ENCODE data around the gene KCNC1. TPM values are rescaled to one million over a fixed set of nuclear protein-coding genes. Genes with fewer than 3 reads are reported as not detected.

Gene KCNC1
- total RNA-seq, 4 donors from 2014 or later: not detected

- Histone ChIP-seq H3K27ac (no peak overlapping the region), H3K27me3 (no peaks in the 10 kb centered on the region), H3K9me3 (no peaks in the 10 kb centered on the region), H3K4me1 (no peaks in the 10 kb centered on the region), H3K36me3 (no peaks in the 10 kb centered on the region), H3K4me3 (no peak overlapping the region)
- no peak for DNase-seq (ENCODE audit: low spot score in 2 of 2)
- WGBS: 58% methylated on average over 19 of the region's 19 CpGs
- no peak for TF ChIP-seq EP300 (IDR thresholded peaks at IDR 0.05)
- TF ChIP-seq POLR2AphosphoS5 (IDR thresholded peaks at IDR 0.05): no peak
- no peak for TF ChIP-seq CTCF (IDR thresholded peaks at IDR 0.05)
- TF ChIP-seq POLR2A (IDR thresholded peaks at IDR 0.05): no peak
Observed at GRCh38 chr11:17764446-17765218, 30.1 kb downstream of the KCNC1 start.

GRCh38 chr11:17765356-17766072, 30.9 kb downstream of the KCNC1 start:
- H3K4me3 ChIP-seq: no peak overlapping the region
- H3K27ac ChIP-seq: no peak overlapping the region
- no peaks in the 10 kb centered on the region for H3K27me3 ChIP-seq
- 84% methylated on average over 13 of the region's 13 CpGs for WGBS
- no peaks in the 10 kb centered on the region for H3K36me3 ChIP-seq
- DNase-seq (ENCODE audit: low spot score in 2 of 2): no peak
- H3K9me3 ChIP-seq: no peaks in the 10 kb centered on the region
- no peaks in the 10 kb centered on the region for H3K4me1 ChIP-seq
- TF ChIP-seq POLR2A (IDR thresholded peaks at IDR 0.05) (no peak), POLR2AphosphoS5 (IDR thresholded peaks at IDR 0.05) (no peak), CTCF (IDR thresholded peaks at IDR 0.05) (no peak), EP300 (IDR thresholded peaks at IDR 0.05) (no peak)

- H3K9me3 ChIP-seq: no peaks in the 10 kb centered on the region
- DNase-seq (ENCODE audit: low spot score in 2 of 2): no peak
- no peak overlapping the region for H3K4me3 ChIP-seq
- whole genome bisulfite sequencing: 85% methylated on average over 8 of the region's 8 CpGs
- H3K4me1 ChIP-seq: no peaks in the 10 kb centered on the region
- no peak overlapping the region for H3K27ac ChIP-seq
- TF ChIP-seq POLR2A (IDR thresholded peaks at IDR 0.05) (no peak), EP300 (IDR thresholded peaks at IDR 0.05) (no peak), CTCF (IDR thresholded peaks at IDR 0.05) (no peak), POLR2AphosphoS5 (IDR thresholded peaks at IDR 0.05) (no peak)
- H3K27me3 ChIP-seq: no peaks in the 10 kb centered on the region
- no peaks in the 10 kb centered on the region for H3K36me3 ChIP-seq
Observed at GRCh38 chr11:17766073-17766359, 31.4 kb downstream of the KCNC1 start.

GRCh38 chr11:17766590-17766989, 32.0 kb downstream of the KCNC1 start:
- TF ChIP-seq CTCF (IDR thresholded peaks at IDR 0.05) (no peak), EP300 (IDR thresholded peaks at IDR 0.05) (no peak), POLR2AphosphoS5 (IDR thresholded peaks at IDR 0.05) (no peak), POLR2A (IDR thresholded peaks at IDR 0.05) (no peak)
- WGBS: 75% methylated on average over 5 of the region's 5 CpGs
- no peak overlapping the region for H3K27ac ChIP-seq

GRCh38 chr11:17767301-17767885, 32.8 kb downstream of the KCNC1 start:
- no peaks in the 10 kb centered on the region for H3K4me1 ChIP-seq
- no peak for DNase-seq (ENCODE audit: low spot score in 2 of 2)
- H3K4me3 ChIP-seq: no peak overlapping the region
- no peaks in the 10 kb centered on the region for H3K36me3 ChIP-seq
- H3K9me3 ChIP-seq: no peaks in the 10 kb centered on the region
- TF ChIP-seq EP300 (IDR thresholded peaks at IDR 0.05) (no peak), CTCF (IDR thresholded peaks at IDR 0.05) (no peak), POLR2A (IDR thresholded peaks at IDR 0.05) (no peak), POLR2AphosphoS5 (IDR thresholded peaks at IDR 0.05) (no peak)
- H3K27ac ChIP-seq: no peak overlapping the region
- WGBS: 91% methylated on average over 5 of the region's 7 CpGs
- no peaks in the 10 kb centered on the region for H3K27me3 ChIP-seq

More at GRCh38 chr11:17766590-17766989, 32.0 kb downstream of the KCNC1 start:
- no peaks in the 10 kb centered on the region for H3K27me3 ChIP-seq
- no peak overlapping the region for H3K4me3 ChIP-seq
- H3K36me3 ChIP-seq: no peaks in the 10 kb centered on the region
- H3K9me3 ChIP-seq: no peaks in the 10 kb centered on the region
- no peaks in the 10 kb centered on the region for H3K4me1 ChIP-seq
- no peak for DNase-seq (ENCODE audit: low spot score in 2 of 2)
